ENCODE results near the gene CASKIN1.
"Not testable (repeated sequence)": the region's sequence is repeated elsewhere in the genome, so short reads cannot be mapped to it uniquely, and the experiment has no call there.

The CASKIN1 gene

DNA sequence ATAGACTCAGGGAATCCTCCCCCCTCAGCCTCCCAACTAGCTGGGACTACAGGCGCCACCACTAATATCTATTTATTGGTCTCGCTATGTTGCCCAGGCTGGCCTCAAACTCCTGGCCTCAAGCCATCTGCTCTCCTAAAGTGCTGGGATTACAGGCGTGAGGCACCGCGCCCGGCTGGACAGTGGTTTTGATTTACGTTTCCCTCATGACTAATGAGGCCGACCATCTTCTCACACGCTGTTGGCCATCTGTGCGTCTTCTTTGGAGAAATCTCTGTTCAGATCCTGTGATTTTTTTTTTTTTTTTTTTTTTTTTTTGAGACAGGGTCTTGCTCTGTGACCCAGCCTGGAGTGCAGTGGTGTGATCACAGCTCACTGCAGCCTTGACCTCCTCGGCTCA lies 67.2 kb downstream of the CASKIN1 start:
- DNase-seq = not testable (repeated sequence)

DNA sequence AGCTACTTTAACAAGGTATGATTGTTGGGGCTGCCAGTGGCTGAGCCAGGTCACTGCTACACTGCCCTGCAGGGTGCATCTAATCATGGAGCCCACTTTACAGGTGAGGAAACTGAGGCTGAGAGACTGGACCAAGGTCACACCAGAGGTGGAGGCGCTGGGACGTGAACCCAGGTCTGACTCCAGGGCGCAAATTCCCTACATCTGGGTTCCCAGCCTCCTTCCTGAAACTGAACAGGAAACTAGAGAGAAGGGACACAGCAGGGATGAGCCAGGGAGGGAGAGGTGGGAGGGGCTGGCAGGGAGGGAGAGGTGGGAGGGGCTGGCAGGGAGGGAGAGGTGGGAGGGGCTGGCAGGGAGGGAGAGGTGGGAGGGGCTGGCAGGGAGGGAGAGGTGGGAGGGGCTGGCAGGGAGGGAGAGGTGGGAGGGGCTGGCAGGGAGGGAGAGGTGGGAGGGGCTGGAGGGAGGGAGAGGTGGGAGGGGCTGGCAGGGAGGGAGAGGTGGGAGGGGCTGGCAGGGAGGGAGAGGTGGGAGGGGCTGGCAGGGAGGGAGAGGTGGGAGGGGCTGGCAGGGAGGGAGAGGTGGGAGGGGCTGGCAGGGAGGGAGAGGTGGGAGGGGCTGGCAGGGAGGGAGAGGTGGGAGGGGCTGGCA lies 68.7 kb downstream of the CASKIN1 start:
- peak; percentile 53 for DNase-seq
